Stomach (tissue), 9 donors: ENCODE measurements around the gene LRRC75B. TPM values are rescaled to one million over a fixed set of nuclear protein-coding genes. Genes with fewer than 3 reads are reported as not detected.

Experiments
- DNase-seq, 2 donors: peaks; one replicate each; pipeline versions ENCODE4 v3.0.0 to v3.0.0-alpha.2; 2013 to 2019
- H3K27ac ChIP-seq, 5 donors: fragments of 200-600 bp in 4 of 5; sonication (generic) in 4 of 5; one replicate each; pipeline ENCODE4 v1.5.1; 2013 to 2019; ENCODE audit warnings: mild to moderate bottlenecking in 1 of 5, moderate library complexity in 1 of 5
- H3K27me3 ChIP-seq, 3 donors: fragments of 200-600 bp; sonication (generic); one replicate each; pipeline ENCODE4 v1.5.1; 2017 to 2019; ENCODE audit warnings: mixed run types in 1 of 3
- H3K36me3 ChIP-seq, 4 donors: fragments of 200-600 bp; sonication (generic); 1 replicate in 3 of 4; 2 replicates in 1 of 4; pipeline ENCODE4 v1.5.1; 2016 to 2019
- H3K4me1 ChIP-seq, 4 donors: fragments of 200-600 bp; sonication (generic); one replicate each; pipeline ENCODE4 v1.5.1; 2016 to 2019
- H3K4me3 ChIP-seq, 4 donors: fragments of 200-600 bp; sonication (generic) in 3 of 4; one replicate each; pipeline ENCODE4 v1.5.1; 2016 to 2019; ENCODE audit warnings: mild to moderate bottlenecking in 1 of 4
- H3K9me3 ChIP-seq, 4 donors: fragments of 200-600 bp; sonication (generic); one replicate each; pipeline ENCODE4 v1.5.1; 2016 to 2019
- CTCF ChIP-seq, 7 experiments: fragments of 450-650 bp in 4 of 7; fragments of 200-600 bp in 3 of 7; sonication (generic) in 3 of 7; IDR thresholded peaks; one replicate each; pipeline ENCODE4 v1.5.1; 2016 to 2019; ENCODE audit warnings: antibody characterized with exemption in 7 of 7, control low read depth in 2 of 7, mild to moderate bottlenecking in 1 of 7
- EP300 ChIP-seq: sonication (generic); formaldehyde crosslinking; IDR thresholded peaks from one replicate; pipeline ENCODE4 v1.6.1; 2017; ENCODE audit warnings: antibody characterized with exemption
- POLR2A ChIP-seq, 4 donors: fragments of 450-650 bp; IDR thresholded peaks; one replicate each; pipeline ENCODE4 v1.6.1; 2016; ENCODE audit warnings: antibody characterized with exemption in 4 of 4, control low read depth in 2 of 4, mild to moderate bottlenecking in 1 of 4, moderate library complexity in 1 of 4
- POLR2AphosphoS5 ChIP-seq, 3 donors: sonication (generic); formaldehyde crosslinking; IDR thresholded peaks; one replicate each; pipeline ENCODE4 v1.6.1; 2016; ENCODE audit warnings: antibody characterized with exemption in 3 of 3
- whole genome bisulfite sequencing, 5 donors: extraction: QIAGEN DNeasy Blood & Tissue Kit in 3 of 5; methylation state at CpG; one replicate each; pipeline versions ENCODE4 v1.1.5 to v1.1.7; 2013 to 2018; 5-methylcytosine and 5-hydroxymethylcytosine counted together
- intact Hi-C: fragments of 100-400 bp; cut with DNase I; formaldehyde crosslinking; loops from one replicate; pipeline ENCODE4 v1.15.1; 2023; ENCODE audit warnings: low total_unique reads
- polyA plus RNA-seq, 3 donors: library from polyadenylated mRNA; stranded (reverse); fragments of 200-250 nt; gene quantifications; one replicate each; pipeline ENCODE4 v1.2.3, GENCODE V29; 2013
- total RNA-seq, 5 donors: library from RNA; depleted of rRNA; stranded (reverse); fragments of >200 nt; gene quantifications; one replicate each; pipeline versions ENCODE4 v1.1.0 to v1.2.3, GENCODE V29; 2014 to 2016
- donor health status: healthy with polysubstance abuse.
- donor health status: Bipolar disorder and iron deficiency.
- donor health status: healthy.

Gene LRRC75B
- total and polyA plus RNA-seq, 8 donors: 7.2 to 31.7 (median 25.4) TPM

GRCh38 chr22:24584166-24584790, 8.6 kb downstream of the LRRC75B start:
- peak overlapping the region; percentile 20 to 86 (median 82) for H3K27ac ChIP-seq
- peaks cover 0 to 45% (median 41%) of the 10 kb centered on the region in 4 donors for H3K36me3 ChIP-seq
- H3K27me3 ChIP-seq: no peaks in the 10 kb centered on the region
- H3K4me1 ChIP-seq: peaks cover 9 to 66% (median 42%) of the 10 kb centered on the region in 4 donors
- H3K9me3 ChIP-seq: no peaks in the 10 kb centered on the region
- peak overlapping the region in 1 of 4 donors; percentile 1 for H3K4me3 ChIP-seq
- 51 to 77% (median 71%) methylated on average over 3 to 5 of the region's 5 CpGs for WGBS, 5 donors
- DNase-seq: no peak
- TF ChIP-seq POLR2A (IDR thresholded peaks at IDR 0.05) (no peak), EP300 (no peak), CTCF (IDR thresholded peaks at IDR 0.05) (no peak), POLR2AphosphoS5 (IDR thresholded peaks at IDR 0.05) (no peak)
- intact Hi-C loops: no loop called here

DNA sequence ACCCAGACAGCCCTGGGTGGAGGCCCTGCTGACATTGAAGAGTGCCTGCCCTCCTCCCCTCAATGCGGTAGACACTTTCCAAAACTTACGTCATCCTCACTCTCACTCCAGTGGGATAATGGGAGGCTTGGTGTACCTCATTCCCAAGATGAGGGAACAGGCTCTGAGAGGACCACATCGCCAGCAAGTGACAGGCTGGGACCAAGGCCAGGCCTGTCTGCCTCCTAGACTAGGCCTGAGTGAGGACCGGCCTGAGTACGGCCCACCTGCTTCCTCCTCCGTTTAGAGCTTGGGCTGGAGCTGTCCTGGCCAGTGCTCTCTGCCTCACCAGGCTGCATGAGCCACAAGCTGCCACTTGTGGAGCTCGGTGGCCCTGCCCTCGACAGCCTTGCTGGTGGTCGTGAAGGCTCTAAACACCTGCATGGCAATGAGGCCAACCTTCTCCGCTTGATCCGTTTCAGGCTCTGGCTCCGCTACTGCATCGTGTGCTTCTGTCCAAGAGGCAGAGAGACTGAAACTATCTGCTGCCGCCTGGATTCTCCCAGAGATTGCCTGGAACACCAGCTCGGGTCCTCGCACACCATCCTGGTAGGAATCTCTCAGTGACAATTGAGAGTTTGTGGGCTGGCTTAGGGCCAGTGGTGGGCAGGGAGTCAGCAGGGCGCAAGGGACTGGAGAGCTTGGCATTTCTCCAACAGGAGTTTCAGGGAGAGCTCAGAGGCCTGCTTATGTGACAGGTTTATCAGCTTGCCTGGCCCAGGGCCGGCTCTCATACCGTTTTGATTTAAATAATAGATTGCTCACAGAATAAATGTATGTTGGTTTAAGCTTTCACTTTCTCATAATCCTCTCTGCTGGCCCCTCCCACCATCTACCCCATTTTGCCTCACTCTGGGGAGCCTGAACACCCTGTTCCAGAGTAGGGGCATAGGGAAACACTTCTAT, 9.4 kb downstream of the LRRC75B start:
- H3K9me3 ChIP-seq: no peaks in the 10 kb centered on the region
- no peaks in the 10 kb centered on the region for H3K27me3 ChIP-seq
- H3K4me3 ChIP-seq: peak overlapping the region in 2 of 4 donors; percentile 1 to 26
- intact Hi-C loops: no loop called here
- DNase-seq: peak; percentile 68 to 80
- H3K27ac ChIP-seq: peak overlapping the region; percentile 20 to 86 (median 82)
- WGBS, 5 donors: 34 to 50% (median 38%) methylated on average over 19 of the region's 19 CpGs
- no peak for TF ChIP-seq POLR2AphosphoS5 (IDR thresholded peaks at IDR 0.05)
- TF ChIP-seq EP300: no peak
- TF ChIP-seq CTCF (IDR thresholded peaks at IDR 0.05): no peak
- TF ChIP-seq POLR2A (IDR thresholded peaks at IDR 0.05): no peak
- peaks cover 0 to 37% (median 33%) of the 10 kb centered on the region in 4 donors for H3K36me3 ChIP-seq
- peaks cover 7 to 66% (median 39%) of the 10 kb centered on the region in 4 donors for H3K4me1 ChIP-seq

- no peak for TF ChIP-seq CTCF (IDR thresholded peaks at IDR 0.05)
- no peak for TF ChIP-seq POLR2AphosphoS5 (IDR thresholded peaks at IDR 0.05)
- TF ChIP-seq POLR2A (IDR thresholded peaks at IDR 0.05): no peak
- TF ChIP-seq EP300: no peak
- intact Hi-C loops: no loop called here
- DNase-seq: peak in 1 of 2 donors; percentile 52
- 68 to 81% (median 77%) methylated on average over 12 of the region's 12 CpGs for WGBS, 5 donors
- H3K27ac ChIP-seq: peak overlapping the region in 1 of 5 donors; percentile 86
- H3K27me3 ChIP-seq: no peaks in the 10 kb centered on the region
- H3K36me3 ChIP-seq: peaks cover 0 to 34% (median 28%) of the 10 kb centered on the region in 4 donors
- no peak overlapping the region for H3K4me3 ChIP-seq
- peaks cover 9 to 69% (median 39%) of the 10 kb centered on the region in 4 donors for H3K4me1 ChIP-seq
- no peaks in the 10 kb centered on the region for H3K9me3 ChIP-seq
These were observed 10.6 kb downstream of the LRRC75B start for GRCh38 chr22:24582056-24582814.

GRCh38 chr22:24580276-24580675, 12.6 kb downstream of the LRRC75B start:
- peaks cover 9 to 64% (median 39%) of the 10 kb centered on the region in 4 donors for H3K4me1 ChIP-seq
- H3K4me3 ChIP-seq: no peak overlapping the region
- H3K27me3 ChIP-seq: no peaks in the 10 kb centered on the region
- TF ChIP-seq POLR2A (IDR thresholded peaks at IDR 0.05): no peak
- peak in 2 of 3 donors; percentile 20 to 56 for TF ChIP-seq POLR2AphosphoS5 (IDR thresholded peaks at IDR 0.05)
- no peak for TF ChIP-seq EP300
- TF ChIP-seq CTCF (IDR thresholded peaks at IDR 0.05): no peak
- no peaks in the 10 kb centered on the region for H3K9me3 ChIP-seq
- intact Hi-C loops: no loop called here
- WGBS, 5 donors: 72 to 100% (median 91%) methylated on average over 2 of the region's 2 CpGs
- DNase-seq: no peak
- H3K36me3 ChIP-seq: peaks cover 0 to 28% (median 23%) of the 10 kb centered on the region in 4 donors
- peak overlapping the region in 1 of 5 donors; percentile 29 for H3K27ac ChIP-seq
